ENCODE results near the gene JCAD.
"Not testable (repeated sequence)": the region's sequence is repeated elsewhere in the genome, so short reads cannot be mapped to it uniquely, and the experiment has no call there.

JCAD gene

GRCh38 chr10:30025428-30025827, 34.0 kb downstream of the JCAD start:
- DNase-seq: not testable (repeated sequence)

DNA sequence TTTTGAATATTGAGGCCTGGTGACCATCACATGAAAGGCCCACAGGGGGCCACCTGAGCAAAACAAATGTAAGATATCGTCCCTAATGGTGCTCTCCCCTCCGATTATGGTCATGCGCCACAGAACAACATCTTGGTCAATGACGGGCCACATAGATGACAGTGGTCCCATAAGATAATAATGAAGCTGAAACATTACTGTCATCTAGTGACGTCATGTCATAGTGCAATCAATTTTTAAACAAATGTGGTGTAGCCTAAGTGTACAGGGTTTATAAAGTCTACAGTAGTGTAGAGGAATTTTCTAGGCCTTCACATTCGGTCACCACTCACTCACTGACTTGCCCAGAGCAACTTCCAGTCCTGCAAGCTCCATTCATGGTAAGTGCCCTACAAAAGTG, 36.8 kb downstream of the JCAD start:
- no peak for DNase-seq

GRCh38 chr10:30019468-30019867, 39.9 kb downstream of the JCAD start:
- DNase-seq: no peak

DNA sequence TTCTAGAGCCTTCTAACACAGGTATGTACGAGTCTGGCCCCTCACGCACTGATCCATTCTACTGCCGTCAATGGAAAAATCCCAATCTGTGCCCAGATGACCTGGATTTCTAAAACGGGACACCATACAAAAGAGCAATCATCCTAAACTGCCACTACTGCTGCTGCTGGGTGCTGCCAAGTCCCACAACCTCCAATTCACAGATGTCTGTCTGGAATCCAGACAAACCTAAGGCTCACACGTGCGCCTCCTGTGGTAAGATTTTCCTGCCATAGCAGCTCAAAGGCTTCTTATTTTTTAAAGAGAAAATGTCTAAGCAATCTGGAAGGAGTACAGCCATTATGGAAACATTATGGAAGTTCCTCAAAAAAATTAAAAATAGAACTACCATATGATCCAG, 40.9 kb downstream of the JCAD start:
- DNase-seq: no peak

- no peak for DNase-seq
Observed at GRCh38 chr10:30017966-30018365, 41.4 kb downstream of the JCAD start.

GRCh38 chr10:30017556-30017955, 41.8 kb downstream of the JCAD start:
- DNase-seq: no peak

GRCh38 chr10:30014511-30014910, 44.9 kb downstream of the JCAD start:
- DNase-seq: no peak

- DNase-seq: peak in 2 of 14 donors; percentile 12
Observed at GRCh38 chr10:30013757-30014156, 45.6 kb downstream of the JCAD start.

DNA sequence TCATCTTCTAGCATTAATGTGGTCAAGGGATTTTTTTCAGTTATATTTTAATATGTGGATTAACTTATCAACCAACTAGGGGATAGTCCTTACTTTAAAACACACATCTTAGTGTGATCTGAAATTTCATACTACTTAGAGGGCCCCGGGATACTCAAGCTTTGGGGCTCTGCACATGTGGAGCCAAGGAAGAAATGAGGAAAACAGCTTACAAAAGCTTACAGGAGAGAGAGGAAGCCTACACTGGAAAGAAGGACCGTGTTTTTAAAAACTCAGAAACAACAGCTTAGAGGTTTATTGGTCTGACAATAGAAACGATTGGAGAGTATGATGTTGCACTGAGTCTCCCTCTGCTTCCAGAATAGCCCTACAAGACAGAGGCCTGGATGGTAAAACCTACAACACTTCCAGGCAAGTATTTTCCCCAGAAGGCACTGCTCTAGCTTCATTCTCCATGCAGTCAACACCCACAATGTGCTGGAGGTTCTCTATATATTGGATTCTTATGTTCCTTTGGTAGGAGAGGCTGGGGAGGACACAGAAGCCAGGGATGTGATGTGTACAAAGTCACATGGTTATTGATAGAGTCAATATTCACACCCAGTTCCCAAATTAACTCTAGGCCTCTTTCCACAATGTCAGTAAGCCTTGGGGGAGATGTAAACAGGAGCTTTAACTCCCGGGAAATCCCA, 47.3 kb downstream of the JCAD start:
- DNase-seq: no peak

- DNase-seq: no peak
Observed at GRCh38 chr10:30011396-30011795, 48.0 kb downstream of the JCAD start.

DNA sequence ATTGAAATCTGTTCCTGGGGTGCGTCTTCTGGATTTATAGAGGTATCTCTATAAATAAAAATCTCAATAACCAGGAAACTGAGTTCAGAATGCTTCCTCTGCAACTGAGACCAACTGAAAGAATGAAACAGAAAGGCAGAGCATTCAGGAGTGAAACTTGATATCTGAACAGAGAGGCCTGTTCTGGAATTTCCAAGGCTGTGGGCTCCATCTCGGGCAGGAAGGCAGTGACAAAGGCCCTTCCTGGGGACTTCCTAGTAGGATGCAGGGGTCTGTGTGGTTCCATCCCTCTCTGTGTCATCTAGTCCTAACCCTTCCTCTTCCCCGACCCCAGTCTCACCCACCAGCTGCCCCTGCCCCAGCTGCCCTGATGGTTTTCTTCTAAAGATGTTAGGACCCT, 52.0 kb downstream of the JCAD start:
- DNase-seq: no peak

DNA sequence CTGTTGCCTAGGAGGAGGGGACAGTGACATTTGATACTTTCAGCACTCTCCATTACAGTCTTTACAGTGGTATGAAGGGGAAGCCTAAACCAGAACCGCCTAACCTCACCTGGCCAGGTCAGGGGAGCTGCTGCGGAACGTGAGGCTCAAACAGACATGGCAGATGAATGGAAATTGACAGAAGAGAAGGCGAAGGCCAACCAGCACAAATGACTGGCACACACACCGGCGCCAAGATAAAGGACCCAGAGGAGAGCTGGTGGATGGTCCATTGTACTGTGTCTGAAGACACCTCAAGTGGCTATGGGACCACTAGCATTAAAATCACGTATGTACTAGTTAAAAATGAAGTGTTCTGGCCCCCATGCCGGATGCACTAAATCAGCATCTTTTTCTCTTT, 53.0 kb downstream of the JCAD start:
- DNase-seq: no peak

DNA sequence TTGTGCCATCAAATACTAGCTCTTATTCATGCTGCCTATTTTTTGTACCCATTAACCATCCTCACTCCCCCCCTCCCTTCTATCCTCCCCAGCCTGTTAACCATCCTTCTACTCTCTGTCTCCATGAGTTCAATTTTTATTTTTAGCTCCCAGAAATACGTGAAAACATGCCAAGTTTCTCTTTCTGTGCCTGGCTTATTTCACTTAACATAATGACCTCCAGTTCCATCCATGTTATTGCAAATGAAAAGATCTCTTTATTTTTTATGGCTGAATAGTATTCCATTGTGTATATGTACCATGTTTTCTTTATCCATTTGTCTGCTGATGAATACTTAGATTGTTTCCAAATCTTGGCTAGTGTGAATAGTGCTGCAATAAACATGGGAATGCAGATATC, 54.3 kb downstream of the JCAD start:
- DNase-seq: not testable (repeated sequence)

DNA sequence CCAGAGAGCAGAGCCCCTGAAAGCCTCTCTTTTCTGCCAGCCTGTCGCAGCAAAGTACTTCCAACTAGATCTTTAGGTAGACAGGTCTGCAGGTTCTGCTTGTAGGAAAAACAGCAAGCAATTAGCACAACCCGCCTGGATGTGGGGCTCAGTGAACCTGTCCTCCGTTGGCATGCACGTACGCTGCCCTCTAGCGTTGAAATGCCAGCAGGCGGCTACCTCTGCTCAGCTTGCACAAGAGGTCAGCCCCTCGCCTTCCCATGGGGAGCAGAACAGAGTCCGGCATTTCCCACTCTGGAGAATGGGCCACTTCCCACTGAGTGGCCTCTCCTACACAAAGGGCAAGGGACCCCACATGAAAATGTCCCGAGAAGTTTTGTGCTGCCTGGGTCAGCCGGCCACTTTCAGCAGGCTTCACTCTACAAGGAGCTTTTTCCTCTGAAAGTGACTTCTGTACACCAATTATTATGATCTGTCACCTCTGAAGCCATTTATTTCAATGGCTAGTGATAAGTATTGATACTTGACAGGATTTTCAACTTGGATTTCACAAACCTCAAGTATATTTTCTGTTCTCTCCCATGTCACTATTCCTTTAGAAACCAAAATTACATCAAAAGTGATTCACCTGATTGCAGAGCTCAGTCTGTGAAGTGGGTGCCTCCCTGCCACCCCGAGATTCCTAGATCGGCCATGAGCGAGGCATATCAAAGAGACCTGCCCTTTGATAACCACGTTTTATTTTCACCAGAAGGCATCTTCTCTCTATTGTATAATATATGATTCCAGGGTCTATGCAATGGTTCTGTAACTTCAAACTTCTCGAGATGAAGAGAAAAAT, 56.7 kb downstream of the JCAD start:
- DNase-seq: peak in 5 of 14 donors; percentile 7 to 35 (median 18)

GRCh38 chr10:30000802-30001571, 58.4 kb downstream of the JCAD start:
- DNase-seq: peak in 4 of 14 donors; percentile 7 to 30 (median 15)

DNA sequence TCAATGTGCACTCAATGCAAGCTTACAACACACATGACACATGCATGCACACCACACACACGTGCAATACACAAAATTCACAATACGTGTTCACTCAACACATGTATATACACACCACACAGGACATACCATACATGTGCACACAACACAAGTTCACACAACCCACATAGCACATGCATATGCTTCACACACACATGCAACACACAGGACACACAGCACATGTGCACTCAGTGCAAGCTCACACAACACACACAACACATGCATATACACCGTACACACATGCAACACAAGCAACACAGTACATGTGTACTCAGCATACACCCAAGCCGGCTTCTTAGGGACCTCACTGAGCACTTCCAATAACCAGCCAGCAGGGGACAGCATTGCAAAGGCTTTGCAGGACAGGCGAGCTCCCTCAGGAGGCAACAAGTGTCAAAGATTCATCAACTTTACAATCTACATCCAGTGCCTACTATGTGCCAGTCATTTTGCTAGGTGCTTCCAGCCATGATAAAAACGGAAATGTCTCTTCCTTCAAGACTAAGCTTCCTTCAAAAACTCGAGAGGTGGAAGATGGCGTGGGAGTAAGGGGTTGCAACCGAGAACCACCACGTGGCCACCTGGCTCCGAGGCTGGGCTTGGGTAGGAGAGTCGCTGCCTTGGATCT, 61.1 kb downstream of the JCAD start:
- DNase-seq: peak in 9 of 14 donors; percentile 8 to 65 (median 27)

GRCh38 chr10:29994811-29995210, 64.6 kb downstream of the JCAD start:
- DNase-seq: no peak

DNA sequence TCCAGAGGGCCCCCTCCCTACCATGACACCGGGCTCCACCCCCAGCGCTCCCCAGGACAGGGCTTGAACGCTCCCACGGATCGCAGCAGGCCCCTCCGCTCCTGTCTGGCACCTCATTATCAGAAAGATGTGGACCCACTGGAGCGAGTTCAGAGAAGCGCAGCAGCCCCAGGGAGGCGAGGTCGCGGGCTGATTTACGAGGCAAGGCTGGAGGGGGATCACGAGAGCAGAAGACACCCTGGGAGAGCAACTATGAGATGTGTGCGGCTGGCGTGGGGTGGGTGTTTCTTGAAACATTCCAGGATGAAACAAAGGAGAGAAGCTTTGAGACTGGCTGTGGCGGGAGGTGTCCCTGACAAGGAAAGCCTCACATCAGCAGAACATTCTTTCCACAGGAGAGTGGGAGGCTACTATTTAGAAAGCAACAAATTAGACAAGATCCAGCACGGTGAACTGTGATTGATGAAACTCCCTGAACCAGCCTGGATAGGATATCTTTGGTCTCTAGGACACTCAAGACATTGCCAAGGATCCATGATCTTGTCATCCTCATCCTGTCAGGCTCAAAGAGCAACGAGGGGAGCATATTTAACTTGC, 66.0 kb downstream of the JCAD start:
- DNase-seq: no peak

DNA sequence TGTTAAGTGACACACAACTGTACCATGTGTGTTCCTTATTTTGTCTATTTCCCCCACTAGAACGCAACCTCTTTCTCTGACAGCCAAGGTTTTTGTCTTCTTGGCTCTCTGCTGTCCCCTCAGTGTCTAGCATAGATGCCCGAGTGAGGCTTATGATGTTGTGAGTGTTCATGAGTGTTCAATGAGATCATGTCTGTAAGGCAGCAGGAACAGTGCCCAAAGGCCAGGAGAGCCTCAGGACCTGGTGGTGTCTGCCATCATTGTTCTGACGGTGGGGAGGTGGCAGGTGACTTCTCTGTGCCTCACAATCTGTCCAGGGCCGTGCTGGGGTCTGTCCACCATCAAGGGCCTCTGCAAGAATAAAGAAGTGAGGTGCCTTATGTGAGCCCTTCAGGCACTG, 66.5 kb downstream of the JCAD start:
- no peak for DNase-seq

DNA sequence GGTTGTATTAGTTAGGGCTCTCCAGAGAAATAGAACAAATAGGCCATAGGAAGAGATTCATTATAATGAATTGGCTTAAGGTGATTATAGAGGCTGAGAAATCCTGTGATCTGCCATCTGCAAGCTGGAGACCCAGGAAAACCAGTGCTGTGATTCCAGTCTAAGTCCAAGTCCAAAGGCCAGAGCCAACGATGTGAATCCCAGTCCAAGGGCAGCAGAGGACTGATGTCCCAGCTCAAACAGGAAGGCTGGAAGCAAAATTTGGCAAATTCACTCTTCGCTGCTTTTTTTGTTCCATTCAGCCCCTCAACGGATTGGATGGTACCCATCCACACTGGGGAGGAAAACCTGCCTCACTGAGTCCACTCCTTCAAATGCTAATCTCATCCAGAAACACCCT, 68.0 kb downstream of the JCAD start:
- DNase-seq: no peak

GRCh38 chr10:29987471-29987870, 71.9 kb downstream of the JCAD start:
- no peak for DNase-seq

- no peak for DNase-seq
Observed at GRCh38 chr10:29982997-29983648, 76.3 kb downstream of the JCAD start.

Data from C1 segment of cervical spinal cord (tissue), 14 donors.